GM12874 (cell line): ENCODE measurements around the gene ABCB11.

Source experiments
- TF ChIP-seq, protein P1 (sequence below): IDR thresholded peaks from 2 replicates; pipeline ENCODE4 v1.5.1; 2011; ENCODE audit warnings: low read depth, mild to moderate bottlenecking, control low read depth, low read length, moderate library complexity; ENCODE audit not compliant: insufficient read depth

Gene ABCB11

DNA sequence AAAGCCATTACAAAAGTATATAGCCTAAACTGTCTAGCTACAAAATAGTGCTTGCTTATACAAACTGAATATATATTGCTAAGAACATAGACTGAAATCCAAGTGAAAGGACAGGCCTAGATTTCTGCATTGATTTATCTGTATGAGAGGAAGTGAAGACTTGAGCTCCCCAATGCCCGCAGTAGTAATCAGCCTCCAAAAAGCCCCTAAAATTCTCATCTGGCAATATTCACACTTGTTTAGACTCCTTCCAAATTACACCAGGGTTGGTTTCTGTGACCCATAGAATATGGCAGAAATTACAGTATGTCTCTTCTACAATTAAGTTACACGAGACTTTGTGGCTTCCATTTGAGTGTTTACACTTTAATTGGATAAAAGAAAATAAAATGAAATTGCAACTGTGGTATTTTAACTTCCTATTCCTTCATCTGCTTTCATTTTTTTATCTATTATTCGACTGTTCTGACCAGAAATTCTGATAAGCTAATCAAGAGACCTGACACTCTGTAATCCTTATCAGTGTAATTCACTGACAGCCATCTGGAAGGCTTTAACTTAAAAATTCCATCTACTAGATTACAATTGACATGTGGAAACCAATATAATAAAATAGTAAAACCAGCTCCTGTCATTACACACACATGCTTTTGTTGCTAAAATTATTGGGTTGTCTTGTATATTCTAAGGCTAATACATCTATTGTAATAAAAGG, 21.1 kb downstream of the ABCB11 start:
- TF ChIP-seq, protein P1, sequence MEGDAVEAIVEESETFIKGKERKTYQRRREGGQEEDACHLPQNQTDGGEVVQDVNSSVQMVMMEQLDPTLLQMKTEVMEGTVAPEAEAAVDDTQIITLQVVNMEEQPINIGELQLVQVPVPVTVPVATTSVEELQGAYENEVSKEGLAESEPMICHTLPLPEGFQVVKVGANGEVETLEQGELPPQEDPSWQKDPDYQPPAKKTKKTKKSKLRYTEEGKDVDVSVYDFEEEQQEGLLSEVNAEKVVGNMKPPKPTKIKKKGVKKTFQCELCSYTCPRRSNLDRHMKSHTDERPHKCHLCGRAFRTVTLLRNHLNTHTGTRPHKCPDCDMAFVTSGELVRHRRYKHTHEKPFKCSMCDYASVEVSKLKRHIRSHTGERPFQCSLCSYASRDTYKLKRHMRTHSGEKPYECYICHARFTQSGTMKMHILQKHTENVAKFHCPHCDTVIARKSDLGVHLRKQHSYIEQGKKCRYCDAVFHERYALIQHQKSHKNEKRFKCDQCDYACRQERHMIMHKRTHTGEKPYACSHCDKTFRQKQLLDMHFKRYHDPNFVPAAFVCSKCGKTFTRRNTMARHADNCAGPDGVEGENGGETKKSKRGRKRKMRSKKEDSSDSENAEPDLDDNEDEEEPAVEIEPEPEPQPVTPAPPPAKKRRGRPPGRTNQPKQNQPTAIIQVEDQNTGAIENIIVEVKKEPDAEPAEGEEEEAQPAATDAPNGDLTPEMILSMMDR, result no peak

DNA sequence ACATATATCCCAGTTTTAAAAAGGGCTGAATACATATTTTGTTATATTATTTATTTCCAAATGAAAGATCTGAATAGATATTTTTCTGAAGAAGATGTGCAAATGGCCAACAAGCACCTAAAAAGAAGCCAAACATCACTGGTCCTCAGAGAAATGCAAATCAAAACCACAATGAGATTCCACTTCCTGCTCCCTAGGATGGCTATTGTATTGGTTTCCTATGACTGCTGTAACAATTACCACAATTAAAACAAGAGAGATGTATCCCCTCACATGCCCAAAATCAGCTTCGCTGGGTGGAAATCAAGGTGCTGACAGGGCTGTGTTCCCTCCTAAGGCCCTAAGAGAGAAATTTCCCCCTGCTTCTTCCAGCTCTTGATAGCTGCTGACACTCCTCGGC, 23.2 kb downstream of the ABCB11 start:
- TF ChIP-seq, protein P1, result no peak

DNA sequence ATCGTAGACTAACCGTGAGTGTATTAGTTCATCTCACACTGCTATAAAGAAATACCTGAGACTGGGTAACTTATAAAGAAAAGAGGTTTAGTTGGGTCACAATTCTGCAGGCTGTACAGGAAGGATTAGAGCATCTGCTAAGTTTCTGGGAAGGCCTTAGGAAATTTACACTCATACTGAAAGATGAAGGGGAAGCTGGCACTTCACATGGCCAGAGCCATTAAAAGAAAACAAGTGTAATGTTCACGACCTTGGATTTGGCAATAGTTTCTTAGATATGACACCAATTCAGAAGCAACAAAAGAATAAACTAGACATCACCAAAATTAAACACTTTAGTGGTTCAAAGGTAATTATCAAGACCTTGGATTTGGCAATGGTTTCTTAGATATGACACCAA, 23.8 kb downstream of the ABCB11 start:
- TF ChIP-seq, protein P1, result no peak

DNA sequence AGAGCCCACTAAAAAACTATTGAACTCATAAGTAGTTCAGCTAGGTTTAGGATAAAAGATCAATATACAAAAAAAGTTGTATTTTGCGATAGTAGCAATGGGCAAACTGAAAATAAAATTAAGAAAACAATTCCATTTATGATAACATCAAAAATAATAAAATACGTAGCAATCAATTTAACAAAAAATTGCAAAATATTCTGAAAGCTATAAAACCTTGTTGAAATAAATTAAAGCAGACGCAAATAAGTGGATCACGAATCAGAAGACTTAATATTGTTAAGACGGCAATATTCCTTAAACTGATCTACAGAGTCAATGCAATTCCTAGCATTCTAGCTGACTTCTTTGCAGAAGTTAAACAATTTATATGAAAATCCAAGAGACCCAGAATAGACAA, 24.5 kb downstream of the ABCB11 start:
- TF ChIP-seq, protein P1, result no peak

DNA sequence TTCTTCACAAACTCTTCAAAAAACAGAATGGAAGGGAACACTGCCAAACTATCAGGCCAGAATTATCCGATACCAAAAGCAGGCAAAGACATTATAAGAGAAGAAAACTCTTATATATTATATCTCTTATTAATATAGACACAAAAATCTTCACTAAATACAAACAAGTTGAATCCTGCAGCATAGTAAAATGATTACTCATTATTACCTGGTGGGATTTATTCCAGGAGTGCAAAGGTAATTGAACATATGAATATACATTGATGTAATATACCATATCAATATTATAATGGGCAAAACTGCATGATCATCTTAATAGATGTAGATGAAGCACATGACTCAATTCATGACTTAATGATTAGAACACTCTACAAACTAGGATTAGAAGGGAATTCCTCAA, 25.1 kb downstream of the ABCB11 start:
- TF ChIP-seq, protein P1, result no peak

DNA sequence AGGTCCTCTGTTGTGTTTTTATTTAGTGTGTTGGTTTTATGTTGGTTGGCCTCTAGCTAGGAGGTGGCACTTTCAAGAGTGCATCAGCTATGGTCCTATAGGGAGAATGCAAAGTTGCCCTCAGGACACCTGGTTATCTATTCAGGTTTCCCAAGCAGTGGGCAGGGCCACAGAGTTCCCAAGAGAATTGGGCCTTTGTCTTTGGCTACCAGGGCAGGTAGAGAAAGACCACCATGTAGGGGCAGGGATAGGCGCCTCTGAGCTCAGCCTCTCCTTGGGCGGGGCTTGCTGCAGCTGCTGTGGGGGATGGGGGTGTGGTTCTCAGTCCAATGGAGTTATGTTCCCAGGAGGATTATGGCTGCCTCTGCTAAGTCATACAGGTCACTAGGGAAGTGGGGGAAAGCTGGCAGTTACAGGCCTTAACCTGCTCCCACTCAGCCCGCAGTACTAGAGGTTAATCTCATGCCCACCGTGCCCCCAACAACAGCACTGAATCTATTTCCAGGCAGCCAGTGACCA, 26.0 kb downstream of the ABCB11 start:
- TF ChIP-seq, protein P1, result no peak

DNA sequence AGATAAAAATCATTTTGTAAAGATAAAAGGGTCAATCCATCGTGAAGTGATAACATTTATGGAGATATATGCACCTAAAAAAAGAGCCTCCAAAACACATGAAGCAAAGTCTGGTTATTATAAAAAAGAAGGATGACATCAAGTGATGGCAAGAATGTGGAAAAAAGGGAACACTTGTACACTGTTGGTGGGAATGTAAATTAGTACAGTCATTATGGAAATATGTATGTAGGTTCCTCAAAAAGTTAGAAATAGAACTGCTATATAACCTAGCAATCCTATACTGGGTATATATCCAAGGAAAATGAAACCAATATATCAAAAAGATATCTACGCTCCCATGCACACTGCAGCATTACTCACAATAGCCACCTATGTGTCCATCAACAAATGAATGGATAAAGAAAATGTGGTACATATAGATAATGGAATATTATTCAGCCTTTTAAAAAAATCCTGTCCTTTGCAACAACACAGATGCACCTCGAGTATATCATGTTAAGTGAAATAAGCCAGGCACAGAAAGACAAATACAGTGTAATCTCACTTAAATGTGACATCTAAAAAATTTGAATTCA, 28.9 kb downstream of the ABCB11 start:
- TF ChIP-seq, protein P1, result no peak
